PC-9 (cell line): ENCODE results near the gene FRMD8. TPM values are rescaled to one million over a fixed set of nuclear protein-coding genes. Genes with fewer than 3 reads are reported as not detected.
A peak's percentile ranks its signal among the peaks of the same experiment; 100 is the strongest.

Experiments
- BruUV-seq: library from RNA; stranded (reverse); fragments of 400-500 nt; replicated peaks from 2 replicates; lab custom pipeline; 2021; lab: Mats Ljungman, UMichigan
- CTCF ChIA-PET: fragments of 300-600 bp; sonication (Branson Sonifier 250); formaldehyde crosslinking; loops from one replicate; lab custom pipeline; 2022; ENCODE audit warnings: antibody characterized with exemption; lab: Charles Lee
- POLR2A ChIA-PET: fragments of 300-600 bp; sonication (Branson Sonifier 250); formaldehyde crosslinking; loops from one replicate; lab custom pipeline; 2022; ENCODE audit warnings: antibody characterized with exemption; ENCODE audit not compliant: unreplicated experiment; lab: Charles Lee
- DNase-seq, 2 experiments: peaks; one replicate each; pipeline versions ENCODE4 v3.0.0 to v3.0.0-alpha.2; 2015 to 2022; ENCODE audit warnings: mixed read lengths in 1 of 2
- H2AFZ ChIP-seq: fragments of 200-600 bp; sonication (generic); 2 replicates; pipeline ENCODE4 v1.8.1; 2017; ENCODE audit warnings: antibody characterized with exemption
- H3F3A ChIP-seq: fragments of 200-600 bp; sonication (generic); 2 replicates; pipeline ENCODE4 v1.8.1; 2017; ENCODE audit warnings: antibody characterized with exemption, mild to moderate bottlenecking, low read depth; ENCODE audit not compliant: insufficient read depth
- H3K27ac ChIP-seq: fragments of 200-600 bp; sonication (generic); 2 replicates; pipeline ENCODE4 v1.6.1; 2016; ENCODE audit warnings: mixed run types
- H3K27me3 ChIP-seq: fragments of 200-600 bp; sonication (generic); 2 replicates; pipeline ENCODE4 v1.6.1; 2016; ENCODE audit warnings: low read depth, mixed run types; ENCODE audit not compliant: insufficient read depth
- H3K36me3 ChIP-seq: fragments of 200-600 bp; sonication (generic); 2 replicates; pipeline ENCODE4 v1.6.1; 2016; ENCODE audit warnings: low read depth, mixed run types
- H3K4me1 ChIP-seq: fragments of 200-600 bp; sonication (generic); replicated peaks from 2 replicates; pipeline ENCODE4 v1.6.1; 2016; ENCODE audit warnings: mixed run types; ENCODE audit not compliant: insufficient read depth
- H3K4me2 ChIP-seq: fragments of 200-600 bp; sonication (generic); 2 replicates; pipeline ENCODE4 v1.6.1; 2017; ENCODE audit warnings: mixed run types
- H3K4me3 ChIP-seq: fragments of 200-600 bp; sonication (generic); 2 replicates; pipeline ENCODE4 v1.6.1; 2016; ENCODE audit warnings: mixed run types
- H3K79me2 ChIP-seq: fragments of 200-600 bp; sonication (generic); 2 replicates; pipeline ENCODE4 v1.6.1; 2017; ENCODE audit warnings: low read depth, mixed run types
- H3K9me2 ChIP-seq: fragments of 200-600 bp; sonication (generic); 2 replicates; pipeline ENCODE4 v1.8.1; 2017; ENCODE audit warnings: mild to moderate bottlenecking; ENCODE audit not compliant: insufficient read depth
- H3K9me3 ChIP-seq: fragments of 200-600 bp; sonication (generic); 2 replicates; pipeline ENCODE4 v1.8.1; 2016; ENCODE audit warnings: low read depth; ENCODE audit not compliant: insufficient read depth
- H4K20me1 ChIP-seq: fragments of 200-600 bp; sonication (generic); 2 replicates; pipeline ENCODE4 v1.8.1; 2017; ENCODE audit not compliant: insufficient read depth
- CTCF ChIP-seq: fragments of 200-600 bp; sonication (generic); conservative IDR thresholded peaks from 2 replicates; pipeline ENCODE4 v1.6.1; 2017; ENCODE audit warnings: mixed run types, antibody characterized with exemption, mild to moderate bottlenecking, moderate library complexity
- EZH2 ChIP-seq: fragments of 200-600 bp; sonication (generic); IDR thresholded peaks from 2 replicates; pipeline ENCODE4 v1.8.0; 2017; ENCODE audit warnings: antibody characterized with exemption, low read depth
- intact Hi-C: fragments of 100-400 bp; cut with micrococcal nuclease; formaldehyde crosslinking; loops from one replicate; pipeline ENCODE4 v1.10.0; 2022; ENCODE audit not compliant: unreplicated experiment
- total RNA-seq: library from RNA; stranded (reverse); gene quantifications from 2 replicates; pipeline ENCODE4 v1.2.3, GENCODE V29; 2021

FRMD8 gene
- total RNA-seq, 1 experiment from 2014 or later: 32.4 TPM

- no peak; the same call in 1 of the 2 replicates for TF ChIP-seq CTCF
- TF ChIP-seq EZH2: no peak
- H3K9me2 ChIP-seq: no peaks in the 10 kb centered on the region
- no peak for DNase-seq
- H3K36me3 ChIP-seq: peaks cover 74% of the 10 kb centered on the region
- H3K79me2 ChIP-seq: peaks cover 97% of the 10 kb centered on the region
- CTCF ChIA-PET: interaction anchor here (0.6 kb wide), 1 partner anchor 80 kb away, joined by 10 read pairs; no protein-coding TSS in a partner anchor
- H3K9me3 ChIP-seq: no peaks in the 10 kb centered on the region
- peak overlapping the region; percentile 90; the same call in 1 of the 2 replicates for H3K4me3 ChIP-seq
- POLR2A ChIA-PET: interaction anchor here (0.7 kb wide), 2 partner anchors 17 to 40 kb away, joined by 3 to 8 read pairs; no protein-coding TSS in a partner anchor
- H3K4me2 ChIP-seq: peak overlapping the region; percentile 99
- H3K27me3 ChIP-seq: no peaks in the 10 kb centered on the region
- peaks cover 97% of the 10 kb centered on the region for H4K20me1 ChIP-seq
- intact Hi-C loops: no loop called here
- H3F3A ChIP-seq: peaks cover 99% of the 10 kb centered on the region
- peaks cover 54% of the 10 kb centered on the region for H3K4me1 ChIP-seq
- H3K27ac ChIP-seq: peak overlapping the region; percentile 100
- no peak overlapping the region for H2AFZ ChIP-seq
- no TSS peak for BruUV-seq
Measured at GRCh38 chr11:65428578-65429067, 42.2 kb downstream of the FRMD8 start.

- POLR2A ChIA-PET: interaction anchor here (0.7 kb wide), 1 partner anchor 40 kb away, joined by 3 read pairs; no protein-coding TSS in a partner anchor
- Histone ChIP-seq H3K4me2 (peak overlapping the region; percentile 99), H3F3A (peaks cover 98% of the 10 kb centered on the region), H3K36me3 (peaks cover 72% of the 10 kb centered on the region), H3K9me2 (no peaks in the 10 kb centered on the region), H3K79me2 (peaks cover 97% of the 10 kb centered on the region), H3K27ac (peak overlapping the region; percentile 100), H2AFZ (no peak overlapping the region), H3K4me3 (peak overlapping the region; percentile 90; the same call in 1 of the 2 replicates), H3K27me3 (no peaks in the 10 kb centered on the region), H3K4me1 (peaks cover 54% of the 10 kb centered on the region), H4K20me1 (peaks cover 97% of the 10 kb centered on the region), H3K9me3 (no peaks in the 10 kb centered on the region)
- no peak for TF ChIP-seq EZH2
- TF ChIP-seq CTCF: no peak
- CTCF ChIA-PET: no interaction called here
- BruUV-seq: no TSS peak
- peak in 1 of 2 experiments; percentile 23 for DNase-seq
- intact Hi-C loops: no loop called here
Measured at GRCh38 chr11:65429068-65429681, 42.7 kb downstream of the FRMD8 start.

GRCh38 chr11:65429724-65430405 lies 43.4 kb downstream of the FRMD8 start:
- BruUV-seq: no TSS peak
- H3K4me3 ChIP-seq: no peak overlapping the region
- H3K27ac ChIP-seq: peak overlapping the region; percentile 100

More at GRCh38 chr11:65429724-65430405, 43.4 kb downstream of the FRMD8 start:
- POLR2A ChIA-PET: interaction anchor here (0.5 to 1.1 kb wide), 6 partner anchors 11 to 807 kb away, joined by 3 to 11 read pairs (median 6); no protein-coding TSS in a partner anchor
- Histone ChIP-seq H3F3A (peaks cover 98% of the 10 kb centered on the region), H3K79me2 (peaks cover 97% of the 10 kb centered on the region), H3K36me3 (peaks cover 72% of the 10 kb centered on the region), H3K9me3 (no peaks in the 10 kb centered on the region), H4K20me1 (peaks cover 97% of the 10 kb centered on the region), H2AFZ (no peak overlapping the region), H3K27me3 (no peaks in the 10 kb centered on the region), H3K4me2 (peak overlapping the region; percentile 99; the same call in 1 of the 2 replicates), H3K4me1 (peaks cover 54% of the 10 kb centered on the region), H3K9me2 (no peaks in the 10 kb centered on the region)
- TF ChIP-seq EZH2 (no peak), CTCF (no peak)
- intact Hi-C loops: no loop called here
- peak in 1 of 2 experiments; percentile 56 for DNase-seq
- CTCF ChIA-PET: no interaction called here
